ENCODE measurements around the gene IL20RB.

DNA sequence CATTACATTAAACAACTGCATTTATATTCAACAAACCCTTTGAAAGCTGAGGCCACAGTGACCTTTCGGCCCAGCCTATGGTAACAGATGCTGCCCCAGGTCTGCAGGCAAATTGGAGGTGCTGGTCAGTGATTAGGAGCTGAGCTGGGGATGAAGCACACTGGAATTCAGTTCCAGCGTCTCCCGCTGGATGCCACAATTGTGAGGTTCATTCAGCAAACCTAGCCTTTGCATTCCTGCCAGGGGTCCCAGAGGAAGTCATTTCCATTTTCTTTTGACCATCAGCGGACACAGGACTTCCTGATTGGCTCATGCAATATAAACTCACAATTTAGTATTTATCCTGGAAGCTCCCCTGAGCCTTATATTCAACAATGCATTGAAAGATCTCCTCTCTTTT is 89.5 kb downstream of the IL20RB start:
- TF ChIP-seq, protein P1, sequence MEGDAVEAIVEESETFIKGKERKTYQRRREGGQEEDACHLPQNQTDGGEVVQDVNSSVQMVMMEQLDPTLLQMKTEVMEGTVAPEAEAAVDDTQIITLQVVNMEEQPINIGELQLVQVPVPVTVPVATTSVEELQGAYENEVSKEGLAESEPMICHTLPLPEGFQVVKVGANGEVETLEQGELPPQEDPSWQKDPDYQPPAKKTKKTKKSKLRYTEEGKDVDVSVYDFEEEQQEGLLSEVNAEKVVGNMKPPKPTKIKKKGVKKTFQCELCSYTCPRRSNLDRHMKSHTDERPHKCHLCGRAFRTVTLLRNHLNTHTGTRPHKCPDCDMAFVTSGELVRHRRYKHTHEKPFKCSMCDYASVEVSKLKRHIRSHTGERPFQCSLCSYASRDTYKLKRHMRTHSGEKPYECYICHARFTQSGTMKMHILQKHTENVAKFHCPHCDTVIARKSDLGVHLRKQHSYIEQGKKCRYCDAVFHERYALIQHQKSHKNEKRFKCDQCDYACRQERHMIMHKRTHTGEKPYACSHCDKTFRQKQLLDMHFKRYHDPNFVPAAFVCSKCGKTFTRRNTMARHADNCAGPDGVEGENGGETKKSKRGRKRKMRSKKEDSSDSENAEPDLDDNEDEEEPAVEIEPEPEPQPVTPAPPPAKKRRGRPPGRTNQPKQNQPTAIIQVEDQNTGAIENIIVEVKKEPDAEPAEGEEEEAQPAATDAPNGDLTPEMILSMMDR (IDR thresholded peaks at IDR 0.05; ENCODE audit: low read depth, low read length) = no peak
- no peak for TF ChIP-seq EZH2phosphoT487 (IDR thresholded peaks at IDR 0.05; ENCODE audit: low read depth)

Measured in OCI-LY3 (cell line).